Endothelial cell of umbilical vein (primary cell): ENCODE data around the gene LRRTM3. TPM values are rescaled to one million over a fixed set of nuclear protein-coding genes. Genes with fewer than 3 reads are reported as not detected.

Experiments used
- BruUV-seq: library from RNA; stranded (reverse); fragments of 400-500 nt; replicated peaks from 2 replicates; lab custom pipeline; 2021; lab: Mats Ljungman, UMichigan
- CTCF ChIA-PET: fragments of 300-600, 350-600 bp; sonication (Branson Sonifier 250); formaldehyde crosslinking; loops from one replicate; lab custom pipeline; 2021; ENCODE audit warnings: antibody characterized with exemption, inconsistent platforms; lab: Charles Lee
- POLR2A ChIA-PET: fragments of 300-600, 350-600 bp; sonication (Branson Sonifier 250); formaldehyde crosslinking; loops from one replicate; lab custom pipeline; 2021; ENCODE audit warnings: antibody characterized with exemption, inconsistent platforms; lab: Charles Lee
- DNase-seq: peaks from one replicate; pipeline ENCODE4 v3.0.0-alpha.2; 2011; ENCODE audit warnings: low read depth, low spot score
- FAIRE-seq: peaks from 2 replicates; lab custom pipeline; 2011; peaks lifted over from hg19 to GRCh38; lab: Jason Lieb, UNC
- H2AFZ ChIP-seq: 2 replicates; pipeline ENCODE4 v1.6.0; 2012; ENCODE audit warnings: low read depth, low read length, control low read depth, inconsistent platforms
- H3K27ac ChIP-seq: 2 replicates; pipeline ENCODE4 v1.5.1; 2011; ENCODE audit warnings: low read depth, mild to moderate bottlenecking, control low read depth, low read length, moderate library complexity; ENCODE audit not compliant: insufficient read depth
- H3K27me3 ChIP-seq, 2 experiments: 2 replicates each; pipeline versions ENCODE4 v1.6.0 to v1.6.1; 2011; ENCODE audit warnings: low read length in 2 of 2, mixed read lengths in 1 of 2; ENCODE audit not compliant: control insufficient read depth in 2 of 2, insufficient read depth in 2 of 2
- H3K36me3 ChIP-seq, 2 experiments: 2 replicates in 1 of 2; 3 replicates in 1 of 2; pipeline ENCODE4 v1.5.1; 2011; ENCODE audit warnings: low read length in 2 of 2, mild to moderate bottlenecking in 1 of 2, moderate library complexity in 1 of 2; ENCODE audit not compliant: control insufficient read depth in 2 of 2, insufficient read depth in 2 of 2; ENCODE audit errors: extremely low read depth in 1 of 2
- H3K4me1 ChIP-seq: 3 replicates; pipeline ENCODE4 v1.5.1; 2011; ENCODE audit warnings: mild to moderate bottlenecking, low read length; ENCODE audit not compliant: control insufficient read depth, insufficient read depth; ENCODE audit errors: extremely low read depth
- H3K4me2 ChIP-seq: 2 replicates; pipeline ENCODE4 v1.6.1; 2011; ENCODE audit warnings: low read length, control low read depth, mixed read lengths; ENCODE audit not compliant: insufficient read depth
- H3K4me3 ChIP-seq, 3 experiments: fragments of 200-600 bp in 1 of 3; sonication (generic), shearing (Covaris generic) in 1 of 3; replicated peaks in 1 of 3; 2 replicates each; pipeline ENCODE4 v1.5.1; 2011 to 2016; ENCODE audit warnings: control low read depth in 3 of 3, low read length in 3 of 3, mild to moderate bottlenecking in 2 of 3, inconsistent platforms in 1 of 3, low read depth in 1 of 3, moderate library complexity in 1 of 3; ENCODE audit not compliant: insufficient read depth in 1 of 3
- H3K79me2 ChIP-seq: 2 replicates; pipeline ENCODE4 v1.6.0; 2012; ENCODE audit warnings: low read length, inconsistent platforms; ENCODE audit not compliant: control insufficient read depth, insufficient read depth
- H3K9ac ChIP-seq: replicated peaks from 2 replicates; pipeline ENCODE3; 2011; ENCODE audit warnings: low read length, control low read depth; ENCODE audit not compliant: insufficient read depth; ENCODE audit errors: extremely low read depth
- H3K9me1 ChIP-seq: replicated peaks from 3 replicates; pipeline ENCODE4 v1.6.0; 2011; ENCODE audit warnings: mild to moderate bottlenecking, low read length; ENCODE audit not compliant: control insufficient read depth, insufficient read depth; ENCODE audit errors: extremely low read depth
- H3K9me3 ChIP-seq: replicated peaks from 2 replicates; pipeline ENCODE4 v1.5.1; 2012; ENCODE audit warnings: low read length, inconsistent platforms; ENCODE audit not compliant: control insufficient read depth, insufficient read depth
- H4K20me1 ChIP-seq: replicated peaks from 2 replicates; pipeline ENCODE3; 2011; ENCODE audit warnings: mild to moderate bottlenecking, low read length; ENCODE audit not compliant: control insufficient read depth, insufficient read depth; ENCODE audit errors: extremely low read depth
- EZH2 ChIP-seq: IDR thresholded peaks from 2 replicates; pipeline ENCODE4 v1.6.1; 2012; ENCODE audit warnings: borderline replicate concordance, low read depth, mild to moderate bottlenecking, moderate library complexity, low read length, inconsistent platforms; ENCODE audit not compliant: severe bottlenecking
- FOS ChIP-seq: IDR thresholded peaks from 2 replicates; pipeline ENCODE4 v1.6.1; 2011; ENCODE audit warnings: mild to moderate bottlenecking, low read length, moderate library complexity, borderline replicate concordance; ENCODE audit not compliant: insufficient read depth
- JUN ChIP-seq: IDR thresholded peaks from 2 replicates; pipeline ENCODE4 v1.6.1; 2011; ENCODE audit warnings: borderline replicate concordance, low read depth; ENCODE audit not compliant: insufficient read length, insufficient read depth
- MAX ChIP-seq: IDR thresholded peaks from 2 replicates; pipeline ENCODE4 v1.6.1; 2011; ENCODE audit not compliant: insufficient read depth, insufficient read length
- MYC ChIP-seq: IDR thresholded peaks from one replicate; pipeline ENCODE4 v1.6.1; 2011; ENCODE audit warnings: mild to moderate bottlenecking, low read depth, low read length
- POLR2A ChIP-seq: IDR thresholded peaks from 2 replicates; pipeline ENCODE4 v1.6.1; 2012; ENCODE audit warnings: low read depth, mild to moderate bottlenecking, control low read depth, low read length
- POLR2AphosphoS5 ChIP-seq: IDR thresholded peaks from 2 replicates; pipeline ENCODE4 v1.6.1; 2012; ENCODE audit warnings: low read depth, mild to moderate bottlenecking, control low read depth, low read length, moderate library complexity; ENCODE audit not compliant: insufficient read depth
- dilution Hi-C: fragments of 300-500 bp; cut with MboI; formaldehyde crosslinking; loops from one replicate; pipeline ENCODE4 v1.15.0; 2019; ENCODE audit warnings: low sequenced_read_pairs; ENCODE audit not compliant: extremely low pct_ligation_motif_present
- intact Hi-C: fragments of 100-400 bp; cut with micrococcal nuclease; formaldehyde crosslinking; loops from one replicate; pipeline ENCODE4 v1.10.0; 2022
- polyA plus RNA-seq, 4 experiments: library from polyadenylated mRNA; depleted of rRNA in 3 of 4; stranded (reverse) in 3 of 4; unstranded in 1 of 4; fragments of >200 nt; gene quantifications; 2 replicates each; pipeline versions ENCODE4 v1.2.1 to v1.2.3, GENCODE V29; 2011 to 2012; ENCODE audit warnings: missing spikeins in 1 of 4
- total RNA-seq: library from RNA; stranded (reverse); gene quantifications from 2 replicates; pipeline ENCODE4 v1.2.3, GENCODE V29; 2021

Gene LRRTM3
- total and polyA plus RNA-seq, 2 donors (not counting 3 experiments of a cell fraction or from before 2014, with no cell fraction given) = not detected

GRCh38 chr10:66980246-66980815 is 54.5 kb downstream of the LRRTM3 start:
- Histone ChIP-seq H3K4me3 (no peak overlapping the region), H4K20me1 (no peaks in the 10 kb centered on the region), H2AFZ (no peak overlapping the region), H3K4me1 (no peaks in the 10 kb centered on the region), H3K4me2 (no peak overlapping the region), H3K36me3 (no peaks in the 10 kb centered on the region), H3K9me3 (no peaks in the 10 kb centered on the region), H3K27me3 (no peaks in the 10 kb centered on the region), H3K9ac (no peak overlapping the region), H3K9me1 (no peaks in the 10 kb centered on the region), H3K79me2 (no peaks in the 10 kb centered on the region), H3K27ac (no peak overlapping the region)
- no peak for FAIRE-seq
- dilution Hi-C loops (no loop called here), intact Hi-C loops (no loop called here)
- ChIA-PET POLR2A (no interaction called here), CTCF (no interaction called here)
- TF ChIP-seq POLR2A (no peak), JUN (no peak), FOS (no peak), EZH2 (no peak)
- DNase-seq = no peak
- no TSS peak for BruUV-seq

GRCh38 chr10:66981361-66982052 is 55.7 kb downstream of the LRRTM3 start:
- H3K9me1 ChIP-seq = no peaks in the 10 kb centered on the region
- H4K20me1 ChIP-seq = no peaks in the 10 kb centered on the region
- H3K9me3 ChIP-seq = no peaks in the 10 kb centered on the region
- no TSS peak for BruUV-seq
- intact Hi-C loops (no loop called here), dilution Hi-C loops (no loop called here)
- no peak overlapping the region for H3K4me3 ChIP-seq
- H3K27ac ChIP-seq = no peak overlapping the region
- H2AFZ ChIP-seq = no peak overlapping the region
- TF ChIP-seq EZH2 (no peak), MYC (no peak), FOS (no peak), POLR2A (no peak), POLR2AphosphoS5 (no peak), JUN (no peak), MAX (no peak)
- no peak for FAIRE-seq
- no peaks in the 10 kb centered on the region for H3K27me3 ChIP-seq
- H3K4me1 ChIP-seq = no peaks in the 10 kb centered on the region
- no peak overlapping the region for H3K9ac ChIP-seq
- H3K79me2 ChIP-seq = no peaks in the 10 kb centered on the region
- DNase-seq = no peak
- POLR2A ChIA-PET = no interaction called here
- H3K4me2 ChIP-seq = no peak overlapping the region
- CTCF ChIA-PET = no interaction called here
- no peaks in the 10 kb centered on the region for H3K36me3 ChIP-seq
